ENCODE measurements around the gene TVP23C. TPM values are rescaled to one million over a fixed set of nuclear protein-coding genes. Genes with fewer than 3 reads are reported as not detected.

The TVP23C gene
- total RNA-seq, 2 experiments from 2014 or later, result 14.8 to 16.0 TPM

DNA sequence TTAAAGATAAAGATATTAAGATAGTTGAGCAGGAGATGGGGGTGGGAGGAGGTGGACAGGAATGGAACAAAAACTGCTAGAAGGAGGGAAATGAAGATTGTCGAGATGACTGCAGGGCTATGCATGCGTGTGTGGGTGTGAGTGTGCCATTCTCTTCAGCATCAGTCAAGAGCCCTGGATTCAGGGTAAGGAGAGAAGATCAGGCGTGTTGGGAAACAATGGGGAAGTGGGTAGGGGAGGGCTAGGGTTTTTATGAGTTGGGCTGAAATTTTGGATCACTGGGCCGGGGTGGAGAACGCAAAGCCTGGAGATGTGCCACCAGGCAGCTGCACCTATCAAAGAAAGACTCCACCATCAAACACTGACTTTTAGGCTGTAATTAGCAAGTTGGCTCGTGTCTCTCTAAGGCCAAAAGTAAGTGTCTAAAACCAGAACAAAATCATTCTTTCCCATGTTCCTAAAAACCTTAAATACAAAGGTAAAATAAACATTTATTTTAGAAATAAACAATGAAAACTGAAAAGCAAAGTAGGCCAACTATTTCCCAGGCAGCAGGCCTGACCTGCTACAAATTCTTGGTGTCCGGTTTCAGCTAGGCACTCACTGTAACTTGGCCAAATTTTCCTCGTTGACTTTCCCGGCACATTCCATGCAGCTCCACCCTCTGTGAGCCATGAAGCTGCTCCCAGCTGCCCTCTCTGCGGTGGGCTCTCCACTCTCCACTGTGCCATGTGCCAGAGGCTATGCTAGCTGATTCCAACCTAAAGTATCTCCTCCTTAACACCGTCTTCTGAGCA lies 100.1 kb downstream of the TVP23C start:
- Histone ChIP-seq H3K36me3 (ENCODE audit: insufficient read depth, low read length) (no peaks in the 10 kb centered on the region), H3K4me1 (ENCODE audit: insufficient read depth, low read length) (no peaks in the 10 kb centered on the region), H3K4me3 (ENCODE audit: low read length) (no peak overlapping the region), H3K27me3 (ENCODE audit: control insufficient read depth in 1 of 2, insufficient read depth in 2 of 2, low read length in 2 of 2) (no peaks in the 10 kb centered on the region), H3K27ac (ENCODE audit: low read depth in 1 of 2, low read length in 2 of 2) (no peak overlapping the region), H3K9me3 (ENCODE audit: control insufficient read depth in 1 of 2, insufficient read depth in 1 of 2, low read length in 2 of 2) (no peaks in the 10 kb centered on the region)
- ChIA-PET CTCF (no interaction called here), POLR2A (no interaction called here)
- Mint-ChIP-seq H3K27ac (no peak overlapping the region), H3K4me3 (no peak overlapping the region), H3K27me3 (no peaks in the 10 kb centered on the region), H3K36me3 (ENCODE audit: low read depth) (peaks cover 10% of the 10 kb centered on the region), H3K9me3 (no peaks in the 10 kb centered on the region), H3K4me1 (ENCODE audit: low read depth) (no peaks in the 10 kb centered on the region)
- no peak for ATAC-seq (ENCODE audit: poor library complexity)
- DNase-seq, result no peak
- intact Hi-C loops (cut with DNase I, micrococcal nuclease), result no loop called here
- TF ChIP-seq, protein P1, sequence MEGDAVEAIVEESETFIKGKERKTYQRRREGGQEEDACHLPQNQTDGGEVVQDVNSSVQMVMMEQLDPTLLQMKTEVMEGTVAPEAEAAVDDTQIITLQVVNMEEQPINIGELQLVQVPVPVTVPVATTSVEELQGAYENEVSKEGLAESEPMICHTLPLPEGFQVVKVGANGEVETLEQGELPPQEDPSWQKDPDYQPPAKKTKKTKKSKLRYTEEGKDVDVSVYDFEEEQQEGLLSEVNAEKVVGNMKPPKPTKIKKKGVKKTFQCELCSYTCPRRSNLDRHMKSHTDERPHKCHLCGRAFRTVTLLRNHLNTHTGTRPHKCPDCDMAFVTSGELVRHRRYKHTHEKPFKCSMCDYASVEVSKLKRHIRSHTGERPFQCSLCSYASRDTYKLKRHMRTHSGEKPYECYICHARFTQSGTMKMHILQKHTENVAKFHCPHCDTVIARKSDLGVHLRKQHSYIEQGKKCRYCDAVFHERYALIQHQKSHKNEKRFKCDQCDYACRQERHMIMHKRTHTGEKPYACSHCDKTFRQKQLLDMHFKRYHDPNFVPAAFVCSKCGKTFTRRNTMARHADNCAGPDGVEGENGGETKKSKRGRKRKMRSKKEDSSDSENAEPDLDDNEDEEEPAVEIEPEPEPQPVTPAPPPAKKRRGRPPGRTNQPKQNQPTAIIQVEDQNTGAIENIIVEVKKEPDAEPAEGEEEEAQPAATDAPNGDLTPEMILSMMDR (IDR thresholded peaks at IDR 0.05), result no peak

DNA sequence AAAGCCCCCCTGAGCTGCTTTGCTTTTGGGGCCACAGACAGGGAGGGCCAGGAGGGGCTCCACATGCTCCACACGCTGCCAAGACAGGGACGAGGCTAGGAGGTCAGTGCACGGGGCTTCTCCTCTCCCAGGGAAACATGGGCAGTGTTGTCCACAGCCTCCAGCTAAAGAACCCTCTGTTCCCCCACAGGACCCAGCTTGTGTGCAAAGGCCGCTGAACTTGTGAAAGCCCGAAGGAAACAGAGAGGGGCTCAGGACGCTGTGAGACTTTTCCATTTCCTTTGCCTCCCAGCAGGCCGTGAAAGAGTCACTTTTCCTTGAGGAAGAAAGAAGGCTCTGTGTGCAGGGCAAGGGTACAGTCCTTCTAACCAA lies 105.6 kb downstream of the TVP23C start:
- Mint-ChIP-seq H3K27me3 (no peaks in the 10 kb centered on the region), H3K27ac (no peak overlapping the region), H3K4me3 (no peak overlapping the region), H3K9me3 (no peaks in the 10 kb centered on the region), H3K36me3 (ENCODE audit: low read depth) (peaks cover 38% of the 10 kb centered on the region), H3K4me1 (ENCODE audit: low read depth) (no peaks in the 10 kb centered on the region)
- CTCF ChIA-PET, result no interaction called here
- Histone ChIP-seq H3K27me3 (ENCODE audit: control insufficient read depth in 1 of 2, insufficient read depth in 2 of 2, low read length in 2 of 2) (no peaks in the 10 kb centered on the region), H3K9me3 (ENCODE audit: control insufficient read depth in 1 of 2, insufficient read depth in 1 of 2, low read length in 2 of 2) (peaks cover 9 to 12% of the 10 kb centered on the region in 2 experiments), H3K36me3 (ENCODE audit: insufficient read depth, low read length) (peaks cover 7% of the 10 kb centered on the region), H3K4me3 (ENCODE audit: low read length) (no peak overlapping the region), H3K27ac (ENCODE audit: low read depth in 1 of 2, low read length in 2 of 2) (no peak overlapping the region), H3K4me1 (ENCODE audit: insufficient read depth, low read length) (no peaks in the 10 kb centered on the region)
- DNase-seq, result no peak
- POLR2A ChIA-PET, result no interaction called here
- no peak for ATAC-seq (ENCODE audit: poor library complexity)
- intact Hi-C loops (cut with DNase I, micrococcal nuclease), result no loop called here
- TF ChIP-seq, protein P1 (IDR thresholded peaks at IDR 0.05), result no peak

DNA sequence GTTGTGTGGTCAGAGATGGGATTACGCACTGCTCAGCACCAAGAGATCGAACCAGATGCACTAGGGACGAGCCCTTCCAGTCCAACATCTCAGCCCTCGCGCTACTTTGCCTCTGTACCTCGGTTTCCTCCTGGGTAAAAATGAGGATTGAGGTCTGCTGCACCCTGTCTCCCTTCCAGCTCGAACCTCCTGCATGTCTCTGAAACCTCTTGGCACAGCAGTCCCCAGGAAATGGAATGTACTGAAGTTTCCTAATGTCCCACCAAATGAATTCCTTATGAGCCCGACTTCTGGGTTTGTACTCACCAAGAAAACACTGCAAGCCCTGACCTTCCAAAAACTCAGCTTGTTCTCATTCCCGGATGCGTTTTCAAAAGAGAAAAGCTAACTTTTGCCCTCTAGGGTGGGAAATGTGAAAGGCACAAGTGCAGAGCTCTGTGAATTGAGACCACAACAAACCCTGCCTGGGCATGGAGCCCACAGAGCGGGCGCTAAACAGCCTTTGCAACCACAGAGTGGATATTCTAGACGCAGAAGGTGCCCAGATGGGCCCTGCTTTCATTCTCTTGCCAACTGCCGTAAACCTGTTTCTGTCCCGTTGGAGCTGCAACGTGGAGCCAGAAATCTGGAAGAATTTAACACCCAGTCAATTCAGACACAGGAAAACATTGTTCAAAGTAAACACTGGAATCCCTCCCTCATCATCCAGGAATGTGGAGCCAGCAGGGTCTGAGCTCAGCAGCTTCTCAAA lies 106.1 kb downstream of the TVP23C start:
- H3K9me3 ChIP-seq (ENCODE audit: control insufficient read depth in 1 of 2, insufficient read depth in 1 of 2, low read length in 2 of 2), result peaks cover 9 to 12% of the 10 kb centered on the region in 2 experiments
- CTCF ChIA-PET, result no interaction called here
- Mint-ChIP-seq H3K27me3 (no peaks in the 10 kb centered on the region), H3K36me3 (ENCODE audit: low read depth) (peaks cover 38% of the 10 kb centered on the region), H3K27ac (no peak overlapping the region), H3K4me3 (no peak overlapping the region), H3K9me3 (no peaks in the 10 kb centered on the region), H3K4me1 (ENCODE audit: low read depth) (no peaks in the 10 kb centered on the region)
- H3K27ac ChIP-seq (ENCODE audit: low read depth in 1 of 2, low read length in 2 of 2), result no peak overlapping the region
- H3K36me3 ChIP-seq (ENCODE audit: insufficient read depth, low read length), result peaks cover 9% of the 10 kb centered on the region
- intact Hi-C loops (cut with DNase I, micrococcal nuclease), result no loop called here
- DNase-seq (no peak), ATAC-seq (ENCODE audit: poor library complexity) (no peak)
- POLR2A ChIA-PET, result no interaction called here
- H3K27me3 ChIP-seq (ENCODE audit: control insufficient read depth in 1 of 2, insufficient read depth in 2 of 2, low read length in 2 of 2), result no peaks in the 10 kb centered on the region
- TF ChIP-seq, protein P1 (IDR thresholded peaks at IDR 0.05), result no peak
- H3K4me1 ChIP-seq (ENCODE audit: insufficient read depth, low read length), result no peaks in the 10 kb centered on the region
- H3K4me3 ChIP-seq (ENCODE audit: low read length), result no peak overlapping the region
